Testis (tissue), 5 donors: ENCODE measurements around the gene ZNRD2. TPM values are rescaled to one million over a fixed set of nuclear protein-coding genes. Genes with fewer than 3 reads are reported as not detected.
"Not testable (repeated sequence)": the region's sequence is repeated elsewhere in the genome, so short reads cannot be mapped to it uniquely, and the experiment has no call there.

Source experiments
- DNase-seq: peaks from one replicate; pipeline ENCODE4 v3.0.0-alpha.2; 2019
- H3K27ac ChIP-seq, 2 donors: fragments of 200-600 bp; sonication (generic); one replicate each; pipeline ENCODE4 v1.5.1; 2019
- H3K27me3 ChIP-seq: fragments of 200-600 bp; sonication (generic); one replicate; pipeline ENCODE4 v1.5.1; 2019
- H3K36me3 ChIP-seq: fragments of 200-600 bp; sonication (generic); one replicate; pipeline ENCODE4 v1.5.1; 2017; ENCODE audit warnings: low read depth; ENCODE audit errors: missing control alignments
- H3K4me1 ChIP-seq: fragments of 200-600 bp; sonication (generic); one replicate; pipeline ENCODE4 v1.5.1; 2019
- H3K4me3 ChIP-seq, 2 donors: fragments of 200-600 bp; sonication (generic); one replicate each; pipeline ENCODE4 v1.5.1; 2017 to 2019
- H3K9me3 ChIP-seq: fragments of 200-600 bp; sonication (generic); one replicate; pipeline ENCODE4 v1.5.1; 2017
- POLR2A ChIP-seq: fragments of 450-650 bp; IDR thresholded peaks from one replicate; pipeline ENCODE4 v1.6.1; 2017; ENCODE audit warnings: antibody characterized with exemption, mild to moderate bottlenecking, moderate library complexity
- WGBS, 2 donors: methylation state at CpG; one replicate each; pipeline ENCODE4 v1.1.5; 2018; 5-methylcytosine and 5-hydroxymethylcytosine counted together
- intact Hi-C: fragments of 100-400 bp; cut with DNase I; formaldehyde crosslinking; loops from one replicate; pipeline ENCODE4 v1.15.1; 2023; ENCODE audit warnings: low total_unique reads
- long read RNA-seq, 2 donors: transcript quantifications; one replicate each; lab custom pipeline, GENCODE V29; 2026
- polyA plus RNA-seq: library from polyadenylated mRNA; stranded (reverse); fragments of 350-450 nt; fragmentation: Illumina TruSeq; extraction: RNeasy Lipid Tissue Mini Kit (QIAGEN cat#74804); gene quantifications from one replicate; pipeline ENCODE4 v1.2.3, GENCODE V29; 2014; ENCODE audit warnings: low read depth, low replicate concordance; ENCODE audit not compliant: insufficient read depth
- total RNA-seq, 2 donors: library from RNA; depleted of rRNA; stranded (reverse); fragments of >200 nt; gene quantifications; one replicate each; pipeline ENCODE4 v1.2.3, GENCODE V29; 2016
- TF ChIP-seq, protein P1 (sequence below), 3 experiments: fragments of 450-650 bp in 2 of 3; fragments of 200-600 bp in 1 of 3; sonication (generic) in 1 of 3; IDR thresholded peaks; one replicate each; pipeline ENCODE4 v1.5.1; 2016 to 2019; ENCODE audit warnings: antibody characterized with exemption in 3 of 3, mild to moderate bottlenecking in 2 of 3, moderate library complexity in 1 of 3

The ZNRD2 gene, protein sequence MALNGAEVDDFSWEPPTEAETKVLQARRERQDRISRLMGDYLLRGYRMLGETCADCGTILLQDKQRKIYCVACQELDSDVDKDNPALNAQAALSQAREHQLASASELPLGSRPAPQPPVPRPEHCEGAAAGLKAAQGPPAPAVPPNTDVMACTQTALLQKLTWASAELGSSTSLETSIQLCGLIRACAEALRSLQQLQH
- total RNA-seq (10 to 100 TPM; 67.7 to 79.6 TPM), polyA plus RNA-seq (77.6 TPM)
- long read RNA-seq, donor 1, transcript SSSCA1-206 (3 exons, 879 nt) = minor isoform, 9 of 25 reads
- long read RNA-seq, donor 1, transcript SSSCA1-201 (4 exons, 698 nt) = major isoform, 14 of 25 reads
- long read RNA-seq, donor 1, partial matches to known transcripts = 0 of 25 reads
- long read RNA-seq, donor 1, other reads (novel, unspliced or antisense) = 0 of 25 reads
- long read RNA-seq, donor 2, transcript SSSCA1-201 (4 exons, 698 nt) = major isoform, 12 of 25 reads
- long read RNA-seq, donor 2, transcript SSSCA1-206 (3 exons, 879 nt) = minor isoform, 6 of 25 reads
- long read RNA-seq, donor 2, partial matches to known transcripts = 7 of 25 reads
- long read RNA-seq, donor 2, other reads (novel, unspliced or antisense) = 0 of 25 reads

DNA sequence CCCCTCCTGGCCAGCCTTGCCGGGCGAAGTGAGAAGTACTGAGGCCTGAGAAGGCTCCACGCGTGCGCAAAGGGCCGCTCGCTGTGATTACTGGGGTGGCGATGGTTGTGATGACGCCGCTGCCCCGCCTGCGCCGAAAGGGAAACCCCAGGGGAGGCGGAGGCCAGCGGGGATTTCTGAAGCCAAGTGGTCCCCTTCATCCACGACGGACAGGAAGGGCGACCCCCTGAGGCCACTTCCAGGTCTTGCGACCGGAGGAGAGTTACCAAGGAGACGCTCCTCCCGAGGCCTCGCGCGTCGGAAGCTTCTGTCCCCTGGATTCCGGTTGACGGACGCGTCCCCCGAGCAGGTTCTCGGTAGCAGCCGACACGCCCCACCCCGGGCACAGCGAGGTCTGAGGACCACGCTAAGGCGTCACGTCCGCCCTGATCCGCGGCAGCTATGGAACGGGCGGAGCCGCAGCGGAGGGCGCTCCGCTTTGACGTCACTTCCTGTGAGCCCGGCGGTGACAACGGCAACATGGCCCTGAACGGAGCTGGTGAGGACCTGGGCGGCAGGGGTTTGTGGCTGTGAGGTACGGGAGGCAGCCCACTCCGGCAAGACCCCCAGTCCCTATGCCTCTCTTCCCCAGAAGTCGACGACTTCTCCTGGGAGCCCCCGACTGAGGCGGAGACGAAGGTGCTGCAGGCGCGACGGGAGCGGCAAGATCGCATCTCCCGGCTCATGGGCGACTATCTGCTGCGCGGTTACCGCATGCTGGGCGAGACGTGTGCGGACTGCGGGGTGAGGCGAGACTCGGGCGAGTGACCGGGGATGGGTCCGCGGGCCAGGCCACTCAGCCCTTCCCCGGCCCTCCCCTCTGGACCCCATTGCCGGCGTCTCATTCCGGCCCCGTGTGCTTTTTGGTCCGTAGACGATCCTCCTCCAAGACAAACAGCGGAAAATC, at the start of gene ZNRD2:
Gene ZNRD2, plus strand, starts transcription at position 505 of the 946 bp plus-strand sequence. Its CDS starts 15 bp downstream, at position 520.
- WGBS, 2 donors = 0% methylated on average over 6 to 79 of the region's 89 CpGs
- intact Hi-C loops = no loop called here

DNA sequence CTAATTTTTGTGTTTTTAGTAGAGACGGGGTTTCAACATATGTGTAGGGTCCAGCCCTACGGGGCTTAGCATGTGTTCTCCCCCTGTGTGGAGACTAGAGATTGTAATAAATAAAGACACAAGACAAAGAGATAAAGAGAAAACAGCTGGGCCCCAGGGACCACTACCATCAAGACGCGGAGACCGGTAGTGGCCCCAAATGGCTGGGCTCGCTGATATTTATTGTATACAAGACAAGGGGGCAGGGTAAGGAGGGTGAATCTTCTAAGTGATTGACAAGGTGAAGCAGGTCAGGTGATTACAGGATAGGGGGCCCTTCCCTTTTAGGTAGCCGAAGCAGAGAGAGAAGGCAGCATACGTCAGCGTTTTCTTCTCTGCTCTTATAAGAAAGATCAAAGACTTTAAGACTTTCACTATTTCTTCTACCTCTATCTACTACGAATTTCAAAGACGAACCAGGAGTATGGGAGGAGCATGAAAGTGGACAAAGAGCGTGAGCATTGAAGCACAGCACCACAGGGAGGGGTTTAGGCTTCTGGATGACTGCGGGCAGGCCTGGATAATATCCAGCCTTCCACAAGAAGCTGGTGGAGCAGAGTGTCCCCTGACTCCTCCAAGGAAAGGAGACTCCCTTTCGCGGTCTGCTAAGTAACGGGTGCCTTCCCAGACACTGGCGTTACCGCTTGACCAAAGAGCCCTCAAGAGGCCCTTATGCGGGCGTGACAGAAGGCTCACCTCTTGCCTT, 48.3 kb upstream of the ZNRD2 start:
- 42 to 55% methylated on average over 20 of the region's 20 CpGs for WGBS, 2 donors
- Histone ChIP-seq H3K27ac (peak overlapping the region; percentile 24 to 25), H3K4me1 (peaks cover 39% of the 10 kb centered on the region)
- H3K4me3 ChIP-seq, DNase-seq, H3K36me3 ChIP-seq, H3K9me3 ChIP-seq, H3K27me3 ChIP-seq, intact Hi-C loops: not testable (repeated sequence)

More for the DNA sequence above, at the start of gene ZNRD2:
- H3K4me1 ChIP-seq = peaks cover 41% of the 10 kb centered on the region
- H3K27ac ChIP-seq = peak within 1 kb of the TSS; percentile 88 to 89
- peak within 1 kb of the TSS; percentile 75 to 93 for H3K4me3 ChIP-seq
- no peaks in the 10 kb centered on the region for H3K9me3 ChIP-seq
- TF ChIP-seq, protein P1, sequence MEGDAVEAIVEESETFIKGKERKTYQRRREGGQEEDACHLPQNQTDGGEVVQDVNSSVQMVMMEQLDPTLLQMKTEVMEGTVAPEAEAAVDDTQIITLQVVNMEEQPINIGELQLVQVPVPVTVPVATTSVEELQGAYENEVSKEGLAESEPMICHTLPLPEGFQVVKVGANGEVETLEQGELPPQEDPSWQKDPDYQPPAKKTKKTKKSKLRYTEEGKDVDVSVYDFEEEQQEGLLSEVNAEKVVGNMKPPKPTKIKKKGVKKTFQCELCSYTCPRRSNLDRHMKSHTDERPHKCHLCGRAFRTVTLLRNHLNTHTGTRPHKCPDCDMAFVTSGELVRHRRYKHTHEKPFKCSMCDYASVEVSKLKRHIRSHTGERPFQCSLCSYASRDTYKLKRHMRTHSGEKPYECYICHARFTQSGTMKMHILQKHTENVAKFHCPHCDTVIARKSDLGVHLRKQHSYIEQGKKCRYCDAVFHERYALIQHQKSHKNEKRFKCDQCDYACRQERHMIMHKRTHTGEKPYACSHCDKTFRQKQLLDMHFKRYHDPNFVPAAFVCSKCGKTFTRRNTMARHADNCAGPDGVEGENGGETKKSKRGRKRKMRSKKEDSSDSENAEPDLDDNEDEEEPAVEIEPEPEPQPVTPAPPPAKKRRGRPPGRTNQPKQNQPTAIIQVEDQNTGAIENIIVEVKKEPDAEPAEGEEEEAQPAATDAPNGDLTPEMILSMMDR (IDR thresholded peaks at IDR 0.05) = peak; percentile 29 to 57 (median 40)
- TF ChIP-seq POLR2A = no peak
- H3K27me3 ChIP-seq = no peaks in the 10 kb centered on the region
- no peaks in the 10 kb centered on the region for H3K36me3 ChIP-seq
- DNase-seq = peak; percentile 99

DNA sequence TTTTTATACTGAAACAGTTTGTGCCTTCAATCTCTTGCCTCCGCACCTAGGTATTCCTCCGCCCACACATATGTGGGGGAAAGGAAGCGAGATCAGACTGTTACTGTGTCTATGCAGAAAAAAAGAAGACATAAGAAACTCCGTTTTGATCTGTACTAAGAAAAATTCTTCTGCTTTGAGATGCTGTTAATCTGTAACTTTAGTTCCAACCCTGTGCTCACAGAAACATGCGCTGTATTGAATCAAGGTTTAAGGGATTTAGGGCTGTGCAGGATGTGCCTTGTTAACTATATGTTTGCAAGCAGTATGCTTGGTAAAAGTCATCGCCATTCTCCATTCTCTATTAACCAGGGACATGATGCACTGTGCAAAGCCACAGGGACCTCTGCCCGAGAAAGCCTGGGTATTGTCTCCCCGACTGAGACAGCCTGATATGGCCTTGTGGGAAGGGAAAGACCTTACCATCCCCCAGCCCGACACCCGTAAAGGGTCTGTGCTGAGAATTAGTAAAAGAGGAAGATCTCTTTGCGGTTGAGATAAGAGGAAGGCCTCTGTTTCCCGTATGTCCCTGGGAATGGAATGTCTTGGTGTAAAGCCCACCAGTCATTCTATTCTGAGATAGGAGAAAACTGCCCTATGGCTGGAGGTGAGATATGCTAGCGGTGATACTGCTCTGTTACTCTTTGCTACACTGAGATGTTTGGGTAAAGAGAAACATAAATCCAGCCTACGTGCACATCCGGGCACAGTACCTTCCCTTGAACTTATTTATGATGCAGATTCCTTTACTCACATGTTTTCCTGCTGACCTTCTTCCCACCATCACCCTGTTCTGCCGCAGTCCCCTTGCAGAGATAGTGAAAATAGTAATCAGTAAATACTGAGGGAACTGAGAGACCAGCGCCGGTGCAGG, 47.3 kb upstream of the ZNRD2 start:
- H3K9me3 ChIP-seq, H3K36me3 ChIP-seq, H3K27me3 ChIP-seq, DNase-seq, H3K4me3 ChIP-seq, intact Hi-C loops: not testable (repeated sequence)
- H3K27ac ChIP-seq = peak overlapping the region; percentile 78 to 86
- WGBS, 2 donors = 29 to 49% methylated on average over 18 of the region's 18 CpGs
- H3K4me1 ChIP-seq = peaks cover 39% of the 10 kb centered on the region

DNA sequence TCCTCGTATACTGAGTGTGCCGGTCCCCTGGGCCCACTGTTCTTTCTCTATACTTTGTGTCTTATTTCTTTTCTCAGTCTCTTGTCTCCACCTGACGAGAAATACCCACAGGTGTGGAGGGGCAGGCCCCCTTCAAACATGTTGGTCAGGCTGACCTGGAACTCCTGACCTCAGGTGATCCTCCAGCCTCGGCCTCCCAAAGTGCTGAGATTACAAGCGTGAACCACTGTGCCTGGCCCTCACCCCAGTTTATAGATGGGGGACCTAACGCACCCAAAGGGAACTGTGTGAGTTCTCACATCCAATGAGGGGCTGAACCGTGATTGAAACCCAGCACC, 46.7 kb upstream of the ZNRD2 start:
- DNase-seq, H3K9me3 ChIP-seq, H3K36me3 ChIP-seq, intact Hi-C loops, H3K4me3 ChIP-seq, H3K27me3 ChIP-seq: not testable (repeated sequence)
- peaks cover 43% of the 10 kb centered on the region for H3K4me1 ChIP-seq
- H3K27ac ChIP-seq = peak overlapping the region; percentile 78 to 86
- WGBS, 2 donors = 70 to 72% methylated on average over 7 of the region's 7 CpGs

DNA sequence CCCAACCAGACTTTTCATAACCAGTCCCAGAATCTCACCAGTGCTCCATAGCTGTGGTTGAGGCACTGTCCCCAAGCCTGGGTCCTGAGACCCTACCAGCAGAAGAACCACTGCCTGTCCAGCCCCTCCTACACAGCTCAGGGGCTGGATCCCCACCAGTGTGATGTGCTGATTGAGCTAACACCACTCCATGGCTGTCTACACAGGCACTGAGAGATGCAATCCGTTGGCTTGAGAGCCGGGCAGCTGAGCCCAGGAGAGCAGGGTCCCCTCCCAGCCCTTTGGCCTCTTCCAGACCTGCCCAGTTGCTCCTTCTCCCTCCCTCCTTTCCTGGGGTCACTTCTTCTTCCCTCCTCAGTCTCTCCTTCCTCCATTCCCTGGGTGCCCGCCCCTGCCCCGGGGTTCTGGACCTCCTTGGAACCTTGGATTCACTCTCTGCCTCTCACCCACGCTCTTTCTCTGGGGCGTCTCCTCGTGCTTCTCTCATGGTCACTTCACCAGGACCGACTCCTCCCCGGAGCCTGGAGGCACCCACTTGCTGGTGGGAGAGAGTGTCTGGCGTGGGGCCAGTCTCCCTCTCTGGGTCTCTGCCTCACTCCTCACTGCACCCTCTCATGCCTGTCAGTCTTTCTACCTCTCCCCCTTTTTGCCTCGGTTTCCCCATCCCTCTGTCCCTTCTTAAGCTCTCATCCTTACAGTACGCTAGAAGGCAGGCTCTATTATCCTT, 46.1 kb upstream of the ZNRD2 start:
- no peaks in the 10 kb centered on the region for H3K36me3 ChIP-seq
- H3K27ac ChIP-seq = peak overlapping the region; percentile 78 to 86
- 9 to 17% methylated on average over 12 of the region's 12 CpGs for WGBS, 2 donors
- TF ChIP-seq POLR2A = no peak
- TF ChIP-seq, protein P1 (IDR thresholded peaks at IDR 0.05) = no peak
- H3K4me3 ChIP-seq = no peak overlapping the region
- H3K9me3 ChIP-seq = no peaks in the 10 kb centered on the region
- intact Hi-C loops = no loop called here
- H3K27me3 ChIP-seq = no peaks in the 10 kb centered on the region
- DNase-seq = peak; percentile 58
- peaks cover 49% of the 10 kb centered on the region for H3K4me1 ChIP-seq
